Endothelial cell of umbilical vein (primary cell): ENCODE results near the gene LARP1B. TPM values are rescaled to one million over a fixed set of nuclear protein-coding genes. Genes with fewer than 3 reads are reported as not detected.

Source experiments
- BruUV-seq: library from RNA; stranded (reverse); fragments of 400-500 nt; replicated peaks from 2 replicates; lab custom pipeline; 2021; lab: Mats Ljungman, UMichigan
- CTCF ChIA-PET: fragments of 300-600, 350-600 bp; sonication (Branson Sonifier 250); formaldehyde crosslinking; loops from one replicate; lab custom pipeline; 2021; ENCODE audit warnings: antibody characterized with exemption, inconsistent platforms; lab: Charles Lee
- POLR2A ChIA-PET: fragments of 300-600, 350-600 bp; sonication (Branson Sonifier 250); formaldehyde crosslinking; loops from one replicate; lab custom pipeline; 2021; ENCODE audit warnings: antibody characterized with exemption, inconsistent platforms; lab: Charles Lee
- DNase-seq: peaks from one replicate; pipeline ENCODE4 v3.0.0-alpha.2; 2011; ENCODE audit warnings: low read depth, low spot score
- FAIRE-seq: peaks from 2 replicates; lab custom pipeline; 2011; peaks lifted over from hg19 to GRCh38; lab: Jason Lieb, UNC
- H2AFZ ChIP-seq: 2 replicates; pipeline ENCODE4 v1.6.0; 2012; ENCODE audit warnings: low read depth, low read length, control low read depth, inconsistent platforms
- H3K27ac ChIP-seq: 2 replicates; pipeline ENCODE4 v1.5.1; 2011; ENCODE audit warnings: low read depth, mild to moderate bottlenecking, control low read depth, low read length, moderate library complexity; ENCODE audit not compliant: insufficient read depth
- H3K27me3 ChIP-seq, 2 experiments: 2 replicates each; pipeline versions ENCODE4 v1.6.0 to v1.6.1; 2011; ENCODE audit warnings: low read length in 2 of 2, mixed read lengths in 1 of 2; ENCODE audit not compliant: control insufficient read depth in 2 of 2, insufficient read depth in 2 of 2
- H3K36me3 ChIP-seq, 2 experiments: 2 replicates in 1 of 2; 3 replicates in 1 of 2; pipeline ENCODE4 v1.5.1; 2011; ENCODE audit warnings: low read length in 2 of 2, mild to moderate bottlenecking in 1 of 2, moderate library complexity in 1 of 2; ENCODE audit not compliant: control insufficient read depth in 2 of 2, insufficient read depth in 2 of 2; ENCODE audit errors: extremely low read depth in 1 of 2
- H3K4me1 ChIP-seq: 3 replicates; pipeline ENCODE4 v1.5.1; 2011; ENCODE audit warnings: mild to moderate bottlenecking, low read length; ENCODE audit not compliant: control insufficient read depth, insufficient read depth; ENCODE audit errors: extremely low read depth
- H3K4me2 ChIP-seq: 2 replicates; pipeline ENCODE4 v1.6.1; 2011; ENCODE audit warnings: low read length, control low read depth, mixed read lengths; ENCODE audit not compliant: insufficient read depth
- H3K4me3 ChIP-seq, 3 experiments: fragments of 200-600 bp in 1 of 3; sonication (generic), shearing (Covaris generic) in 1 of 3; replicated peaks in 1 of 3; 2 replicates each; pipeline ENCODE4 v1.5.1; 2011 to 2016; ENCODE audit warnings: control low read depth in 3 of 3, low read length in 3 of 3, mild to moderate bottlenecking in 2 of 3, inconsistent platforms in 1 of 3, low read depth in 1 of 3, moderate library complexity in 1 of 3; ENCODE audit not compliant: insufficient read depth in 1 of 3
- H3K79me2 ChIP-seq: 2 replicates; pipeline ENCODE4 v1.6.0; 2012; ENCODE audit warnings: low read length, inconsistent platforms; ENCODE audit not compliant: control insufficient read depth, insufficient read depth
- H3K9ac ChIP-seq: replicated peaks from 2 replicates; pipeline ENCODE3; 2011; ENCODE audit warnings: low read length, control low read depth; ENCODE audit not compliant: insufficient read depth; ENCODE audit errors: extremely low read depth
- H3K9me1 ChIP-seq: replicated peaks from 3 replicates; pipeline ENCODE4 v1.6.0; 2011; ENCODE audit warnings: mild to moderate bottlenecking, low read length; ENCODE audit not compliant: control insufficient read depth, insufficient read depth; ENCODE audit errors: extremely low read depth
- H3K9me3 ChIP-seq: replicated peaks from 2 replicates; pipeline ENCODE4 v1.5.1; 2012; ENCODE audit warnings: low read length, inconsistent platforms; ENCODE audit not compliant: control insufficient read depth, insufficient read depth
- H4K20me1 ChIP-seq: replicated peaks from 2 replicates; pipeline ENCODE3; 2011; ENCODE audit warnings: mild to moderate bottlenecking, low read length; ENCODE audit not compliant: control insufficient read depth, insufficient read depth; ENCODE audit errors: extremely low read depth
- EZH2 ChIP-seq: IDR thresholded peaks from 2 replicates; pipeline ENCODE4 v1.6.1; 2012; ENCODE audit warnings: borderline replicate concordance, low read depth, mild to moderate bottlenecking, moderate library complexity, low read length, inconsistent platforms; ENCODE audit not compliant: severe bottlenecking
- FOS ChIP-seq: IDR thresholded peaks from 2 replicates; pipeline ENCODE4 v1.6.1; 2011; ENCODE audit warnings: mild to moderate bottlenecking, low read length, moderate library complexity, borderline replicate concordance; ENCODE audit not compliant: insufficient read depth
- GATA2 ChIP-seq: IDR thresholded peaks from 2 replicates; pipeline ENCODE4 v1.7.0; 2011; ENCODE audit warnings: low read depth, mild to moderate bottlenecking, moderate library complexity, mixed read lengths, low read length; ENCODE audit not compliant: insufficient read length, insufficient read depth
- JUN ChIP-seq: IDR thresholded peaks from 2 replicates; pipeline ENCODE4 v1.6.1; 2011; ENCODE audit warnings: borderline replicate concordance, low read depth; ENCODE audit not compliant: insufficient read length, insufficient read depth
- MYC ChIP-seq: IDR thresholded peaks from one replicate; pipeline ENCODE4 v1.6.1; 2011; ENCODE audit warnings: mild to moderate bottlenecking, low read depth, low read length
- POLR2A ChIP-seq: IDR thresholded peaks from 2 replicates; pipeline ENCODE4 v1.6.1; 2012; ENCODE audit warnings: low read depth, mild to moderate bottlenecking, control low read depth, low read length
- POLR2AphosphoS5 ChIP-seq: IDR thresholded peaks from 2 replicates; pipeline ENCODE4 v1.6.1; 2012; ENCODE audit warnings: low read depth, mild to moderate bottlenecking, control low read depth, low read length, moderate library complexity; ENCODE audit not compliant: insufficient read depth
- dilution Hi-C: fragments of 300-500 bp; cut with MboI; formaldehyde crosslinking; loops from one replicate; pipeline ENCODE4 v1.15.0; 2019; ENCODE audit warnings: low sequenced_read_pairs; ENCODE audit not compliant: extremely low pct_ligation_motif_present
- intact Hi-C: fragments of 100-400 bp; cut with micrococcal nuclease; formaldehyde crosslinking; loops from one replicate; pipeline ENCODE4 v1.10.0; 2022
- polyA plus RNA-seq, 4 experiments: library from polyadenylated mRNA; depleted of rRNA in 3 of 4; stranded (reverse) in 3 of 4; unstranded in 1 of 4; fragments of >200 nt; gene quantifications; 2 replicates each; pipeline versions ENCODE4 v1.2.1 to v1.2.3, GENCODE V29; 2011 to 2012; ENCODE audit warnings: missing spikeins in 1 of 4
- total RNA-seq: library from RNA; stranded (reverse); gene quantifications from 2 replicates; pipeline ENCODE4 v1.2.3, GENCODE V29; 2021
- TF ChIP-seq, protein P1 (sequence below), 2 donors: IDR thresholded peaks; 1 replicate in 1 of 2; 2 replicates in 1 of 2; pipeline ENCODE4 v1.5.1; 2011; ENCODE audit warnings: low read length in 2 of 2, mild to moderate bottlenecking in 2 of 2, moderate library complexity in 2 of 2, control low read depth in 1 of 2, inconsistent platforms in 1 of 2, low read depth in 1 of 2; ENCODE audit not compliant: insufficient read depth in 1 of 2; ENCODE audit errors: extremely low read depth in 1 of 2
- TF ChIP-seq, protein P2 (sequence below): IDR thresholded peaks from 2 replicates; pipeline ENCODE4 v1.6.1; 2011; ENCODE audit not compliant: insufficient read depth, insufficient read length

Gene LARP1B
- total and polyA plus RNA-seq, 2 donors (not counting 3 experiments of a cell fraction or from before 2014, with no cell fraction given), result 7.3 to 28.8 TPM

DNA sequence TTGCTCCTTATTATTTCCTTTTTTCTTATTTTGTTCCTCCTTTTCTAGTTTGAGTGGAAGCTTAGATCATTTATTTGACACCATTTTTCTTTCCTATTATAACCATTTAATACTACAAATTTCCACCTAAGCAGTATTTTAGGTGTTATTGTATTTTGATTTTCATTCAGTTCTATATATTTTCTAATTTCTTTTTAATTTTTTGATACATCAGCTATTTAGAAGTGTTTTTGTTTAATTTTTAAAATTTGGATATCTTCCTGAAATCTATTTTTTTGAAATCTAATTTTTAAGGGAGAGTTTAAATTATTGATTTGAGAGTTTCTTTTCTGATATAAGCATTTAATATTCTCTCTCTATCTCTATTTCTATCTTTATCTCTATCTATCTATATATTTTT is 108.1 kb downstream of the LARP1B start:
- H3K4me1 ChIP-seq, result peaks cover 9% of the 10 kb centered on the region
- no TSS peak for BruUV-seq
- H3K4me2 ChIP-seq, result no peak overlapping the region
- DNase-seq (no peak), FAIRE-seq (no peak)
- no peaks in the 10 kb centered on the region for H3K79me2 ChIP-seq
- no peaks in the 10 kb centered on the region for H3K9me1 ChIP-seq
- H3K27ac ChIP-seq, result no peak overlapping the region
- H2AFZ ChIP-seq, result no peak overlapping the region
- POLR2A ChIA-PET, result no interaction called here
- no peak overlapping the region for H3K9ac ChIP-seq
- intact Hi-C loops (no loop called here), dilution Hi-C loops (no loop called here)
- CTCF ChIA-PET, result no interaction called here
- TF ChIP-seq, protein P1, sequence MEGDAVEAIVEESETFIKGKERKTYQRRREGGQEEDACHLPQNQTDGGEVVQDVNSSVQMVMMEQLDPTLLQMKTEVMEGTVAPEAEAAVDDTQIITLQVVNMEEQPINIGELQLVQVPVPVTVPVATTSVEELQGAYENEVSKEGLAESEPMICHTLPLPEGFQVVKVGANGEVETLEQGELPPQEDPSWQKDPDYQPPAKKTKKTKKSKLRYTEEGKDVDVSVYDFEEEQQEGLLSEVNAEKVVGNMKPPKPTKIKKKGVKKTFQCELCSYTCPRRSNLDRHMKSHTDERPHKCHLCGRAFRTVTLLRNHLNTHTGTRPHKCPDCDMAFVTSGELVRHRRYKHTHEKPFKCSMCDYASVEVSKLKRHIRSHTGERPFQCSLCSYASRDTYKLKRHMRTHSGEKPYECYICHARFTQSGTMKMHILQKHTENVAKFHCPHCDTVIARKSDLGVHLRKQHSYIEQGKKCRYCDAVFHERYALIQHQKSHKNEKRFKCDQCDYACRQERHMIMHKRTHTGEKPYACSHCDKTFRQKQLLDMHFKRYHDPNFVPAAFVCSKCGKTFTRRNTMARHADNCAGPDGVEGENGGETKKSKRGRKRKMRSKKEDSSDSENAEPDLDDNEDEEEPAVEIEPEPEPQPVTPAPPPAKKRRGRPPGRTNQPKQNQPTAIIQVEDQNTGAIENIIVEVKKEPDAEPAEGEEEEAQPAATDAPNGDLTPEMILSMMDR (IDR thresholded peaks at IDR 0.05; ENCODE audit: extremely low read depth in 1 of 2, insufficient read depth in 1 of 2, low read depth in 1 of 2, low read length in 2 of 2), result no peak
- TF ChIP-seq MYC (no peak), FOS (no peak)
- H3K4me3 ChIP-seq, result no peak overlapping the region
- H4K20me1 ChIP-seq, result no peaks in the 10 kb centered on the region
- H3K27me3 ChIP-seq, result no peaks in the 10 kb centered on the region
- no peaks in the 10 kb centered on the region for H3K9me3 ChIP-seq
- H3K36me3 ChIP-seq, result no peaks in the 10 kb centered on the region

GRCh38 chr4:128176643-128177042 is 115.5 kb downstream of the LARP1B start:
- Histone ChIP-seq H2AFZ (no peak overlapping the region), H3K36me3 (no peaks in the 10 kb centered on the region), H3K4me2 (no peak overlapping the region), H3K27me3 (no peaks in the 10 kb centered on the region), H3K27ac (no peak overlapping the region), H3K4me1 (no peaks in the 10 kb centered on the region), H3K9me1 (no peaks in the 10 kb centered on the region), H4K20me1 (no peaks in the 10 kb centered on the region), H3K4me3 (no peak overlapping the region), H3K9me3 (no peaks in the 10 kb centered on the region), H3K79me2 (no peaks in the 10 kb centered on the region), H3K9ac (no peak overlapping the region)
- DNase-seq (no peak), FAIRE-seq (no peak)
- TF ChIP-seq EZH2 (no peak), FOS (no peak), POLR2A (no peak), POLR2AphosphoS5 (no peak), MYC (no peak), GATA2 (no peak), JUN (no peak)
- TF ChIP-seq, protein P1 (IDR thresholded peaks at IDR 0.05; ENCODE audit: extremely low read depth in 1 of 2, insufficient read depth in 1 of 2, low read depth in 1 of 2, low read length in 2 of 2), result no peak
- TF ChIP-seq, protein P2, sequence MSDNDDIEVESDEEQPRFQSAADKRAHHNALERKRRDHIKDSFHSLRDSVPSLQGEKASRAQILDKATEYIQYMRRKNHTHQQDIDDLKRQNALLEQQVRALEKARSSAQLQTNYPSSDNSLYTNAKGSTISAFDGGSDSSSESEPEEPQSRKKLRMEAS, result no peak
- no TSS peak for BruUV-seq
- POLR2A ChIA-PET, result no interaction called here
- dilution Hi-C loops (no loop called here), intact Hi-C loops (no loop called here)
- CTCF ChIA-PET, result no interaction called here
